Small intestine (tissue), 7 donors: ENCODE data around the gene GPN1. TPM values are rescaled to one million over a fixed set of nuclear protein-coding genes. Genes with fewer than 3 reads are reported as not detected.

Source experiments
- DNase-seq, 2 donors: peaks; one replicate each; pipeline versions ENCODE4 v3.0.0 to v3.0.0-alpha.2; 2013
- FAIRE-seq: peaks from 2 replicates; lab custom pipeline; 2012; peaks lifted over from hg19 to GRCh38; lab: Jason Lieb, UNC
- H3K27ac ChIP-seq, 3 donors: one replicate each; pipeline ENCODE4 v1.5.1; 2013; ENCODE audit warnings: low read length in 2 of 3, mild to moderate bottlenecking in 2 of 3, control low read depth in 1 of 3, inconsistent platforms in 1 of 3, low read depth in 1 of 3, moderate library complexity in 1 of 3
- H3K27me3 ChIP-seq, 3 donors: one replicate each; pipeline ENCODE4 v1.6.1; 2013; ENCODE audit warnings: low read length in 3 of 3, inconsistent platforms in 1 of 3; ENCODE audit not compliant: control insufficient read depth in 3 of 3, insufficient read depth in 3 of 3
- H3K36me3 ChIP-seq, 3 donors: one replicate each; pipeline ENCODE4 v1.6.1; 2013; ENCODE audit warnings: low read length in 3 of 3, inconsistent platforms in 1 of 3, low read depth in 1 of 3, mild to moderate bottlenecking in 1 of 3, moderate library complexity in 1 of 3; ENCODE audit not compliant: control insufficient read depth in 3 of 3, insufficient read depth in 2 of 3
- H3K4me1 ChIP-seq, 3 donors: one replicate each; pipeline ENCODE4 v1.6.1; 2013; ENCODE audit warnings: low read length in 2 of 3, inconsistent platforms in 1 of 3, low read depth in 1 of 3, mild to moderate bottlenecking in 1 of 3, moderate library complexity in 1 of 3; ENCODE audit not compliant: control insufficient read depth in 3 of 3, insufficient read depth in 2 of 3
- H3K4me3 ChIP-seq, 3 donors: one replicate each; pipeline ENCODE4 v1.5.1; 2013; ENCODE audit warnings: low read length in 3 of 3, control low read depth in 1 of 3, inconsistent platforms in 1 of 3, low read depth in 1 of 3, mild to moderate bottlenecking in 1 of 3, moderate library complexity in 1 of 3
- H3K9me3 ChIP-seq, 2 donors: one replicate each; pipeline ENCODE4 v1.6.1; 2013; ENCODE audit warnings: low read depth in 1 of 2, low read length in 1 of 2; ENCODE audit not compliant: control insufficient read depth in 2 of 2, insufficient read depth in 1 of 2
- WGBS, 3 donors: extraction: QIAGEN DNeasy Blood & Tissue Kit; methylation state at CpG; one replicate each; pipeline ENCODE4 v1.1.7; 2013; 5-methylcytosine and 5-hydroxymethylcytosine counted together
- polyA plus RNA-seq, 4 donors: library from polyadenylated mRNA; stranded (reverse) in 3 of 4; unstranded in 1 of 4; fragments of 200-250 nt in 3 of 4; fragments of 120-200 nt in 1 of 4; gene quantifications; one replicate each; pipeline versions ENCODE4 v1.2.1 to v1.2.3, GENCODE V29; 2013
- donor health status: healthy with polysubstance abuse.
- donor health status: control.
- donor health status: control.
- donor health status: Bipolar disorder and iron deficiency.
- donor health status: healthy.

GPN1 gene
- polyA plus RNA-seq, 4 donors = 21.9 to 41.4 (median 33.5) TPM

GRCh38 chr2:27651056-27651455, 22.2 kb downstream of the GPN1 start:
- FAIRE-seq (no peak), DNase-seq (no peak)
- WGBS, 3 donors = 79 to 83% (median 82%) methylated on average over 4 of the region's 4 CpGs
- no peaks in the 10 kb centered on the region for H3K27me3 ChIP-seq
- no peaks in the 10 kb centered on the region for H3K4me1 ChIP-seq
- H3K36me3 ChIP-seq = peaks cover 24 to 27% (median 26%) of the 10 kb centered on the region in 3 donors
- no peak overlapping the region for H3K4me3 ChIP-seq
- H3K9me3 ChIP-seq = no peaks in the 10 kb centered on the region
- H3K27ac ChIP-seq = no peak overlapping the region

- DNase-seq (no peak), FAIRE-seq (no peak)
- Histone ChIP-seq H3K4me3 (no peak overlapping the region), H3K9me3 (no peaks in the 10 kb centered on the region), H3K27me3 (no peaks in the 10 kb centered on the region), H3K4me1 (no peaks in the 10 kb centered on the region), H3K36me3 (peaks cover 24 to 33% (median 32%) of the 10 kb centered on the region in 3 donors), H3K27ac (no peak overlapping the region)
Observed at GRCh38 chr2:27652341-27652740, 23.5 kb downstream of the GPN1 start.

GRCh38 chr2:27652790-27653189, 23.9 kb downstream of the GPN1 start:
- WGBS, 3 donors = 86 to 93% (median 90%) methylated on average over 1 of the region's 1 CpG
- Histone ChIP-seq H3K27me3 (no peaks in the 10 kb centered on the region), H3K36me3 (peaks cover 27 to 34% (median 33%) of the 10 kb centered on the region in 3 donors), H3K9me3 (no peaks in the 10 kb centered on the region), H3K27ac (no peak overlapping the region), H3K4me1 (no peaks in the 10 kb centered on the region), H3K4me3 (no peak overlapping the region)
- FAIRE-seq = no peak
- no peak for DNase-seq

- H3K9me3 ChIP-seq = no peaks in the 10 kb centered on the region
- H3K27me3 ChIP-seq = no peaks in the 10 kb centered on the region
- no peaks in the 10 kb centered on the region for H3K4me1 ChIP-seq
- no peak for FAIRE-seq
- no peak overlapping the region for H3K4me3 ChIP-seq
- H3K27ac ChIP-seq = no peak overlapping the region
- DNase-seq = no peak
- 92 to 97% (median 93%) methylated on average over 2 of the region's 2 CpGs for WGBS, 3 donors
- peaks cover 27 to 31% (median 29%) of the 10 kb centered on the region in 3 donors for H3K36me3 ChIP-seq
Observed at GRCh38 chr2:27653397-27653796, 24.5 kb downstream of the GPN1 start.

- FAIRE-seq = no peak
- Histone ChIP-seq H3K4me1 (no peaks in the 10 kb centered on the region), H3K36me3 (peaks cover 26 to 27% (median 26%) of the 10 kb centered on the region in 3 donors), H3K9me3 (no peaks in the 10 kb centered on the region), H3K27ac (no peak overlapping the region), H3K27me3 (no peaks in the 10 kb centered on the region), H3K4me3 (no peak overlapping the region)
- DNase-seq = no peak
- WGBS, 3 donors = 92 to 93% (median 93%) methylated on average over 7 of the region's 7 CpGs
Observed at GRCh38 chr2:27655155-27655951, 26.5 kb downstream of the GPN1 start.

GRCh38 chr2:27661371-27661770, 32.5 kb downstream of the GPN1 start:
- H3K27me3 ChIP-seq = no peaks in the 10 kb centered on the region
- H3K4me3 ChIP-seq = no peak overlapping the region
- H3K9me3 ChIP-seq = no peaks in the 10 kb centered on the region
- H3K36me3 ChIP-seq = peaks cover 6 to 19% (median 15%) of the 10 kb centered on the region in 3 donors
- no peak overlapping the region for H3K27ac ChIP-seq
- FAIRE-seq = no peak
- WGBS, 3 donors = 85 to 91% (median 88%) methylated on average over 1 of the region's 1 CpG
- peaks cover 10 to 12% (median 12%) of the 10 kb centered on the region in 3 donors for H3K4me1 ChIP-seq
- no peak for DNase-seq

GRCh38 chr2:27663285-27664153, 34.7 kb downstream of the GPN1 start, which contains the start of the genes SLC4A1AP and SUPT7L:
Gene SLC4A1AP, plus strand, starts transcription at chr2:27663889. Its CDS starts 26 bp downstream, at chr2:27663915.
Gene SUPT7L, minus strand, starts transcription at chr2:27663614. Its CDS starts 1,422 bp downstream, at chr2:27662192.
- Histone ChIP-seq H3K4me1 (peaks cover 10 to 12% (median 12%) of the 10 kb centered on the region in 3 donors), H3K27me3 (no peaks in the 10 kb centered on the region), H3K36me3 (peaks cover 2 to 12% (median 10%) of the 10 kb centered on the region in 3 donors), H3K9me3 (no peaks in the 10 kb centered on the region), H3K27ac (peak within 1 kb of the TSS; percentile 74 to 91 (median 83)), H3K4me3 (peak within 1 kb of the TSS; percentile 73 to 95 (median 91))
- FAIRE-seq (no peak), DNase-seq (peak; percentile 74 to 93)
- WGBS, 3 donors = 0% methylated on average over 56 of the region's 56 CpGs

- H3K4me3 ChIP-seq = peak overlapping the region; percentile 73 to 95 (median 91)
- no peak for DNase-seq
- peaks cover 3 to 12% (median 11%) of the 10 kb centered on the region in 3 donors for H3K36me3 ChIP-seq
- 3 to 4% (median 3%) methylated on average over 24 to 28 of the region's 28 CpGs for WGBS, 3 donors
- no peaks in the 10 kb centered on the region for H3K9me3 ChIP-seq
- no peak for FAIRE-seq
- H3K4me1 ChIP-seq = peaks cover 10 to 12% (median 12%) of the 10 kb centered on the region in 3 donors
- H3K27me3 ChIP-seq = no peaks in the 10 kb centered on the region
- H3K27ac ChIP-seq = peak overlapping the region; percentile 74 to 91 (median 83)
Observed at GRCh38 chr2:27664154-27664574, 35.3 kb downstream of the GPN1 start.
